DMS53 (cell line): ENCODE measurements around the gene RPS23.
A peak's percentile ranks its signal among the peaks of the same experiment; 100 is the strongest.
"Not testable (repeated sequence)": the region's sequence is repeated elsewhere in the genome, so short reads cannot be mapped to it uniquely, and the experiment has no call there.

Source experiments
- DNase-seq: peaks from one replicate; lab custom pipeline; 2025; lab: John Stamatoyannopoulos, UW

RPS23 gene

DNA sequence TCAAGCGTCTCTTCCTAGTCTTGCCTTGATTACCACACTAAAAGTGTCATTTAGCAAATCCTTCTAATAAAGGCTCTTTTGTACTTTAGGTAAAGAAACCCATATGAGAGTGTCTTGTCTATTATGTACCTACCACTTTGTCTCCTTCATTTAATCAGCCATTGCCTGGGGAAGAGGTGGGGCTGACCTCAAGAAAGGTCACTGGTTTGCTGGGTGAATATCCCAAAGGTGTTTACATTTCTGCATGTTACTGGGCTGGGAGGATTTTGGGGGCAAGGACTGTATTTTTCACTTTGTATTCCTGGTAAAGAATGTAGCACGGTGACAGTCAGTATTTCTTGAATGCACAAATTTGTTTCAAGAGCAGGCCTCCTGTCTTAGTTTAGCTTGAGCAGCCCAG, 11.9 kb upstream of the RPS23 start:
- no peak for DNase-seq

DNA sequence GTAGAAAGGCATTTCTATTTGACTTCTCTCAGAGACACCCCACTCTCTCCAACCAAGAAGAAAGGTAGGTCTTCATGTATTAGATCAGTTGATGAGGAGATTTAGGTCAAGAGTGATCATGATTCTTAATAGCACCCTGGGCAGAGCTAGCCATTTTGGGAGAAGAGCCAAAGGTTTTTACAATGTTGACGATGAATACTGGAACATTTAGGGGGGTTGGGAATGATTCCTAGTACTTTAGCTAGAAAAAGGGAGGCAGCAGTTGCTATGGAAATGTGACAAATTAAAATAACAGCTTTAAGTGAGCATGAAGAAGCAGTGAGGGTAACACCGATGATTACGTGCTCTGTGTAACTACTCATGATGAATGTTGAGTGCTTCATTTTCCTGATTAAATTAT, 9.5 kb upstream of the RPS23 start:
- no peak for DNase-seq

DNA sequence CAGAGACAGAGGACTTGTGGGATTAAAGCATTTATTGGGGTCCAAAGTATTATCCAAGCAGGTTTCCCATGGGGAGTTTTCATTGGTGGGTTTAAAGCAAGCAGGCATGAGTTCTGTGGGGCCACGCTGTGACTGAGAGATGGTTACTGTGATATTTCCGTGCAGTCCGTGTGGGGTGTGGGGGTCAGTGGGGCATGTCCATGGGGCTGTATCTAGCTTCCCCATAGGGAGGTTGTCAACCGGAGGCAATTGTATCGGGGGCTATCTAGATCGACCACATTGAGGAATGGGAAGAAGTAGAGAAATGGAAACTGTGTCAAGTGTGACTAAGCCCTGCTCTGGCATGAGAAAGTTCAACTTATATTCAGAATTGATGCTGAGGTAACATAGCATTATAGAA, 7.1 kb upstream of the RPS23 start:
- no peak for DNase-seq

DNA sequence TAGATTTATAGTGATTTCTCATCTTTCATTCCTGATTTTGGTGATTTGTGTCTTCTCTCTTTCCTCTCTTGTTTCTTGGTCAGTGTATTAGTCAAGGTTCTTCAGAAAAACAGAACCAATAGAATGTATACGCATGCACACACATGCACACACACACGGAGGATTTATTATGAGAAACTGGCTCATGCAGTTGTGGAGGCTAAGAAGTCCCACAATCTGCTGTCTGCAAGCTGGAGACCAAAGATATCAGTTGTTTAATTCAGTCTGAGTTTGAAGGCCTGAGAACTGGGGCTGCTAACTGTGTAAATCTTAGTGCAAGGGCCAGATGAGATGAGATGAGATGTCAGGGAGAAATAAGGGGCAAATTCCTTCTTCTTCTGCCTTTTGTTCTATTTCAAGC, 5.7 kb upstream of the RPS23 start:
- no peak for DNase-seq

DNA sequence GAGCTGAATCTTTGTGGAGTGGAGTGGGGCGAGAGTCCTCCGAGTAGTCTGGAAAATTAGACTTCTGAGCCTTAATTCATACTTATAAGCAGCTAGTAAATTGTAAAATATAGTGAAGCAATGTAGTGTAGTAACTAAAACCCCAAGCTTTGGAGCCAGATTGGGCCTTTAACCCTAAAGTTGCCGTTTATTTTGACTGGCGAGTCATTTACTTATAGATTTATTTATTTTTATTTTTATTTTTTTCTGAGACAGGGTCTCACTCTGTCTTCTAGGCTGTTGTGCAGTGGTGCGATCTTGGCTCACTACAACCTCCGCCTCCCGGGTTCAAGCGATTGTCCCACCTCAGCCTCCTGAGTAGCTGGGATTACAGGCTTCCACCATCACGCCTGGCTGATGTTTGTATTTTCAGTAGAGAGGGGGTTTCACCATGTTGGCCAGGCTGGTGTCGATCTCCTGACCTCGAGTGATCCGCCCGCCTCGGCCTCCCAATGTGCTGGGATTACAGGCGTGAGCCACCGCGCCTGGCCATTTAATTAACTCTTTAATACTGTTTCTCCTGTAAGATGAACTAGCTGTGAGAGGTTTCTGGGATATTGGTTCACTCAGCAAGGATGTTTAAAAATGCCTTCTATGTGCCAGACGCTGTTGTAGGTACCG, 687 bp upstream of the RPS23 start:
- DNase-seq, result peak; percentile 32

DNA sequence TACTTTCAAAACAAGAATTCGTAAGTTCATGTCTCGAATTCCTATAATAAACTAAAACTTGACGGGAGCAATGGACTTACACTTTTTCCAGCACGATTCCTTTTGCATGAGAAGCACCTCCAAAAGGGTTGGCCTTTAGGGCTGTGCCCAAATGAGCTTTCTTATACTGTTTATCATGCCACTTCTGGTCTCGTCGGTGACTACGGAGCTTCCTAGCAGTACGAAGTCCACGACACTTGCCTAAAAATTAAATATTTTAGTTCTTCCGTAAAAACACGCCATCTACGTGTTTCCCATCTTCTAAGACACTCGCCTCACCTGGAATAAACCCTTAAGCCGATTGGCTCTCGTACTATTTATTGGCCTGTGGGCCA, 554 bp downstream of the RPS23 start:
- DNase-seq, result peak; percentile 57

DNA sequence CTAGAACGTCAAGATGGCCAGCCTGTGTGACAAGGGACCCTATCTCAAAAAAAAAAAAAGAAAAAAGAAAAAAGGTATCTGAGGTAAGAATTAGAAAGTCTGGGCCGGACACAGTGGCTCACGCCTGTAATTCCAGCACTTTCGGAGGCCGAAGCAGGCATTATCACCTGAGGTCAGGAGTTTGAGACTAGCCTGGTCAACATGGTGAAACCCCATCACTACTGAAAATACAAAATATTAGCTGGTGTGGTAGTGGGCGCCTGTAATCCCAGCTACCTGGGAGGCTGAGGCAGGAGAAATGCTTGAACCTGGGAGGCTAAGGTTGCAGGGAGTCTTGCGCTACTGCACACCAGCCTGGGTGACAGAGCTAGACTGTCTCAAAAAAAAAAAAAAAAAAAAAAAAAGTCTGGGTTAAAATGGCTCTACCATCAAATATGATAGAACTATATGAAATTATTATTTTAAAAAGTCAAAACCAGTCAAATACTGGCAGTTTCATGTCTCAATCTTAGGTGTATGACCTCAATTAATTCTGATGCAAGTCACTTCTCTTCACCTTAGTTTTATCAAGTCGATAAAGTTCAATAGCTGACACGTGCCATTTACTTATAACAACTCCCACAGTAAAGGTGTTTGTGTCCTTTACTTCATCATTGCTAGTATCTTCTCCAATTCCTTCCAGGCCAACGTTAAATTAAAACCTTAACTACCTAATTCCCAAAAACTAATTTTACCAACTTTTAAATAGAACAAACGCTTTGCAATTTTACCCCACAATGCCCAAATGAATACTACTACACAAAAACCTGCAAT, 1.1 kb downstream of the RPS23 start:
- DNase-seq, result peak; percentile 23

DNA sequence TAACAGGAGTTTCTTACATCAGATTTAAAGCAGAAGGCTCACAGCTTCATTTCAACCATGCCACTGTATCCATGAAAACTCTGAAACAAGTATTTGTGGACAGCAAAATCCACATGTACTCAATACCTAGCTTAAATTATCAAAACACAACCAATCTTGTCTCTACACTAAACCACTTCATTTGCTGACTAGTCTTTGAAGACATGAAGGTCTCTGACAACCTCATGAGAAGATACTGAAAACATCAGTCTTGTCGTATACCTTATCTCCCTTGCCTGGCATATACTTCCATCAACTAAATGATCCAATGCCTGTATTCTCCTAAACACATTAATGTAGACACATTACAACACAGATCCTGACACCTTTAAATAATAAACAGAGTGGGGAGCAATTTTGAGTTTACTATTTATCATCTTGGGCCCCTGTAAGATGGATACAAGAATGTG, 2.9 kb downstream of the RPS23 start:
- DNase-seq, result peak; percentile 34

DNA sequence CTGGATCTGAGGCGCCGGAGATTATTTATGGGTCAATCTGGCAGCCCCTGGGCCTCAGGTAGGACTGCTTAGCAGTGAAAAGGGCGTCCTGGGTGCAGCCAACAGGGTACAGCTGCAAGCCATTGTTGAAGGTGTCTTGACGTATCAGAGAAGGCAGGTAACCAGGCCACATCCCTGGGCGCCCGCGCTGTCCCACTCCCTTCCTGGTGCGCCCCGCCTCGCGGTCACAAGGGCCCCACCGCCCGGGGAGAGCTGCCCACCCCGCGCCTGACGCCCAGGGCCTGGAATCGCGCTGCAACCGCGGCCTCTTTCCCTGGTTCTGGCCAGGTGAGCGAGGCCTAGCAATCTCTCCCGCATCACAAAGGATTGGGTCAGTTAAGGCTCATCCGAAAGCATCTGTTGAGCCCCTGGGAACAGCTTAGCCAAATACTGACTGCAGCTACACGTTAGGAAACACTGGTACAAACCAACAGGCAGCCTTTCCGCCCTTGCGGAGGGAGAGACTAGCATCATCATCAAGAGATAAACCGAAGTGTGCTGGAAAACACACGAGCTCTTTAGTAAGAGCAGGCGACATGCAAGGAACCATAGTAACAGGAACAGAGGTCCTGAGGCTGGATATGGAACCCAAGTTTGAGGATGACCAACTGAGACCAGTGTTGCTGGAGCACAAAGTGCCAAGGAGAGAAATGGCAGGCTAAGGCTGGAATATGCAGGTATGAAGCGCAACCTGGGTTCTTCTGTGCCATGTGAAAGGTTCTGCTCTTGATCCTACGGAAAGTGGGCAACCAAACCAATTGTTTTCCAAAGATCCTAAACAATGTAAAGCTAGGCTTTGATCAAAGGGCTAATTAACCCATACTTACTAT, 3.6 kb downstream of the RPS23 start:
- DNase-seq, result peak; percentile 45

DNA sequence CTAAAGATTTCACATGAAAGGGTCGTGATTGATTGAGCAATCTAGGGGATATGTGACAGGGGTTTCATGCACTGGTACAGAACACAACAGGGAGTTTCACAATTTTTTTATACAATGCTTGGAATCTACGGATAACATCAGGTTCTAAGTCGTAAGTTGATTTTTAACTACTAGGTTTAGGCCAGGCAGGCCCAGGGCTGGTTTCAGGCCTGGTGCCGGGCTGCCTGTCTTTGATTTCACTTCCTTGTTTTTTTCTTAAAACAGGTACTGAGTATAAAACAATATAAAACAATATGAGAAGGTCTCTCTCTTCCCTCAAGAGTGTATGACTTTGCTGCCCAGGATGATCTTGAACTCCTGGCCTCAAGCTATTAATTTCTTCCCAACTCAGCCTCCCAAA, 4.7 kb downstream of the RPS23 start:
- DNase-seq, result peak; percentile 14

DNA sequence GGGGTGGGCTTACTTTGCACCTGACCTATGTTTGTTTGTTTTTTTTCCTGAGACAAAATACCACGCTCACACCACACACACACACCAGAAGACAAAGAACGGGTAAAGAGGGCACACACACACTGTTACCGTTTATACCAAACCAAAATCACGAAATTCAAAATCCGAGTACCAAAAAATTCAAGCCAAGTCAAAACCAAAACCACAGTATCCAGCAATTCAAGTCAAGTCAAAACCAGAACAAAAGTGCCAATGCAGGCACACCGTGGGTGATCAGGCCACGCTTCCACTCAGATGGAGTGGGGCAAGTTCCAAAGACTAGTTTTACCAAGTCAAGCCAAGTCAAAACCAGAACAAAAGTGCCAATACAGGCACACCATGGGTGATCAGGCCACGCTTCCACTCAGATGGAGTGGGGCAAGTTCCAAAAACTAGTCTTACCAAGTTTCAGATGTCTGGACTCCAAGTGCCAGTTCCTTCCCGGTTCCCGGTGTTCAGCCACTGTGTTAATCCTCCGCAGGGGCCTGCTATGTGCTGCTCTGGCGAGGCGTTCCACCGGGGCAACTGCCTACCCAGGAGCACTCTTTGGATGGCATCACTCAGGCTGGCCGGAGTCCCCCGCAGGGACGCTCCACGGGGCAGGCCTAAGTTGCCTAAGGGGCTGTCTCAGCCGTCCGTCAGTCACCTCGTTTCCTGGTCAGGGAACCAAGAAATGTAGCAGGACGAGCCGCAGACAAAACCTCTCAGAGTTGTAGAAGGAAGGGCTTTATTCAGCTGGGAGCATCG, 5.4 kb downstream of the RPS23 start:
- DNase-seq, result not testable (repeated sequence)

DNA sequence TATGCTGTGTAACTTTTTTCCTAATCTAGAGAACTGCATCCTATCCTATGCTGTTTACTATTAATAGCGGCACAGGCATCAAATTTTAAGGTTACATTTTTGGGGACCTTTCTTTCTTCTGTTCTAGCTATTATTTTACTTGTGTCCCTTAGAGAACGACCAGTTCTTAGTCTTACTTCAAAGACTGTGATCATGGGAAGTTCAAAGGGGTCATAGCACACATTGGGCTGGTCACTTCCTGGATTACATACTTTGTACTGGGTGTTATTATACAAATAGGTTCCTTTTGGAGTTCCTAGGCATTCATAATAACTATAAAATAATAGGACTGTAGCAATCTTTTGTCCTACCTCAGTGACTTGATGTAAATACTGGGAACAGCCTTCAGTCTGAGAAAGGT, 8.8 kb downstream of the RPS23 start:
- not testable (repeated sequence) for DNase-seq

DNA sequence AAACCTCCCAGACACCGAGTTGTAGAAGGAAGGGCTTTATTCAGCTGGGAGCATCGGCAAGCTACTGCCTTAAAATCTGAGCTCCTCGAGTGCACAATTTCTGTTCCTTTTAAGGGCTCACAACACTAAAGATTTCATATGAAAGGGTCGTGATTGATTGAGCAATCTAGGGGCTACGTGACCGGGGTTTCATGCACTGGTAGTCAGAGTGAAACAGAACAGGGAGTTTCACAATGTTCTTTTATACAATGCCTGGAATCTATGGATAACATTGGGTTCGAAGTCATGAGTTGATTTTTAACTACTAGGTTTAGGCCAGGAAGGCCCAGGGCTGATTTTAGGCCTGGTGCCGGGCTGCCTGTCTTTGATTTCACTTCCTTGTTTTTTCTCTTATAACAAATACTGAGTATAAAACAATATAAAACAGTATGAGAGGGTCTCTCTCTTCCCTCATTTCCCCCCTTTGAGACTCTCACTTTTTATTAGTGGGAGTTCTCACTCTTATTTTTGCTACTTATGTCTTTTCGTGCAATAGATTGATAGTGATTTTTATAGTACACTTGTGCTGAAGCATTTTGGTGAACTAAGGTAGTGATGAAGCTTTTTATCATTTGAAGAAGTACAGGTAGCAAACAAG, 10.7 kb downstream of the RPS23 start:
- not testable (repeated sequence) for DNase-seq

DNA sequence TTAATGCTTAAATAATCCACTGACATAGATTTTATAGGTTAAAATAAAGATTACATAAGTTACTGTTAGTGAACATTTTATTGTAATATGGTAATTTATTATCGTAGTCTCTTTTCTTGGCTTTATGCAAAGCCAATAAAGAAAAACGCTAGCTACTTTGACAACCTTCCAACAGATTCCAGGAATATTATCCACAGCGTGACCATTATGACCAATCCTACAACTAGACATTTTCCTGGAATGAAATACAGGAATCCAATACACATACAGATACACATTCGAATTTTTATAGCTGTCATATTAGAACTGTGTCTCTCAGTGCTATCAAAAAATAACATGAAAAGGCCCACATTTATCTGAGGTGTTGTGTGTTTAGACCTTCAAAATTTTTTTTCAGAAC, 13.1 kb downstream of the RPS23 start:
- no peak for DNase-seq

DNA sequence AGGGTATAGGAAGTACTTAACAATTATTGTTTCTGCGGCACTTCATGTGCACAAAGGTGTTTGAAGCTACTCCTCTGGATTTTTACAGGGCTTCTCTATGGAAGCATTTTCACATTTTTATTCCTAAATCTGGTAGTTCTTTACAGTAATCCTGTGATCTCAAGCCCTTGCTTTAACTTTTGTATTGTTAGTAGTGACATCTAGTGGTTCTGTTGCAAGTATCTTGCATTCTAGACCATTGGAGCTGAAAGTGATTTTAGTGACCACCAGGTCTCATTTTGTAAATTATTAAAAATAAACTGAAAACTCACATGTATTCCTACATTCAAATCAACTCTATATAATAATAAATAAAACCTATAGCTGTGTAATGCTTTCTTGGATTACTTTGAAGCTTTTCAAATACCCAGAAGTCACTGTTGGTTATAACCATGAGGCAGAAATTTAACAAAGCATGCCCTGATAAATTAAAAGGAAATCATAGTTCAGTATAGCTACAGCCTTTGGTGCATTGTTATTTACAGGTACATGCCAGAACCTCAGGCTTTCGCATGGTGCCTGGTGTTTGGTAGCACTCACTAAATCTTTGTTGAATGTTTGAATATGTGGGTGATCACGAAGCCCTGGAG, 18.9 kb downstream of the RPS23 start:
- peak; percentile 48 for DNase-seq

DNA sequence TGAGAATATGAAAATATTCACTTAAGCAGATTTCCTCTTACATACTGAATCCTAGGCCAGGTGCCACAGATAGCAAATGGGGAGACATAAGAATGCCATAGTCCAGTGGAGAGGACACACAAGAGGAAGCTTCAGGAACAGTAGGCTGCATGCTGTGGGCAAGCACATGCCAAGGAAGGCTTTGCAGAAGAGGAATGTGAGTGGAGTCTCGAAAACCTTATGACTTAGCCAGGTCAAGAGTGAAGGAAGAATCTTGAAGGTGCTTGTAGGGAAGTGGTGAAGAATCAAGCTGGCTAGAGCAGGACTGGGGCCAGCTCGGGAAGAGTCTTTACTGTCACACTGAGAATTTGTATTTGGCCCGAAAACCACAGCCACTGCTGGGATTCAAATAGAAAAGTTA, 20.4 kb downstream of the RPS23 start:
- no peak for DNase-seq

DNA sequence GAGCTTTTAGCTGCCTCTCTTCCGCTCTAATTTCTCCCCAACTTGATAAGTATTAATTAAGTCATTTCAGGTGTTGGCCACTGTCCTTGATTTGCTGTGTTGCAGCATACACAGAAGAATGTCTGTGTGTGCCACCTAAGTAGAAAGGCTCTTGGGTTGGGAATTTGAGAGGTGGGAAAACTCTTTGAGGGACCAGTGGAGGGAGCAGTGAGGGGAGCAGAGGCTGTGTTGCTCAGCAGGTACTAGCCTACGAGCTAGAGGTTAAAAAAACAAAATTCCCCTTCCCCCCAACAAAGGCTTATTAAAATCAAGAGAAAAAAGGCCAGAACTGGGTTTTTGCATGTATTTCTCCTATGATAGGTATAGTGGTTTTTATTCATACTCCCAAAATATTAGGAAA, 20.9 kb downstream of the RPS23 start:
- no peak for DNase-seq

DNA sequence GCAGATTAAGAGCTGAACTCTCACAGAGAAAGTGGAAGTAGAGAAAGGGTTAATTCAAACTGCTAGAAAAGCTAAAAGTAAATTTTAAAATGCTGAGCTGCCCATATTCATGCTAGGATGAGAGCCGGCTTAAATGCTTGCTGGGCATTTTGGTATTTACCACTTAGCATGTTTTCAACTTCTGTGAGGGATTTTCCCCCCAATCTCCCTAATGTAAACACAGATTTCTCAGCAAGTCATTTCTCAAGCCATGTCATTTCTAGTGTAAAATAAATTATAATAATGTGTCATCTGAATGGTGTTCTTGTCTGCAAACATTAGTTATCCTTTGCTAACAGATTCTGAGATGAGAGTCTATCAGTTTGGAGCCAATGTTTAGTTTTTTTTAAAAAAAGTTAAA, 22.3 kb downstream of the RPS23 start:
- DNase-seq, result no peak

DNA sequence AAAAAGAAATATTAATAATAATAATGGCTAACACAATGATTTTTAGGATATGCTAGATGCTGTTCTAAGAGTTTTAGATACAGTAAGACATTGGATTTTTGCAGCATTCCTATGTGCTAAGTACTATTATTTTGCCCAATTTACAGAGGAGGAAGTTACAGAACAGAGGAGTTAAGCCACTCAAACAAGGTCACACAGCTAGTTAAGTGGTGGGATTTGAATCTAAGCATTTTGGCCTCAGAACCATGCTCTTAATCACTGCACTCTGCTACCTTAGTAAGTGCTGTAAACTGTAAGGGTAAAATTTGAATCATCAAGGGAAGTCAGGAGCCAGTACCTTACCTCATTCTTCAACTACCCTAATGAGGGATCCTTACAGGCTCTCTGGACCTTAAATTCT, 25.4 kb downstream of the RPS23 start:
- no peak for DNase-seq

DNA sequence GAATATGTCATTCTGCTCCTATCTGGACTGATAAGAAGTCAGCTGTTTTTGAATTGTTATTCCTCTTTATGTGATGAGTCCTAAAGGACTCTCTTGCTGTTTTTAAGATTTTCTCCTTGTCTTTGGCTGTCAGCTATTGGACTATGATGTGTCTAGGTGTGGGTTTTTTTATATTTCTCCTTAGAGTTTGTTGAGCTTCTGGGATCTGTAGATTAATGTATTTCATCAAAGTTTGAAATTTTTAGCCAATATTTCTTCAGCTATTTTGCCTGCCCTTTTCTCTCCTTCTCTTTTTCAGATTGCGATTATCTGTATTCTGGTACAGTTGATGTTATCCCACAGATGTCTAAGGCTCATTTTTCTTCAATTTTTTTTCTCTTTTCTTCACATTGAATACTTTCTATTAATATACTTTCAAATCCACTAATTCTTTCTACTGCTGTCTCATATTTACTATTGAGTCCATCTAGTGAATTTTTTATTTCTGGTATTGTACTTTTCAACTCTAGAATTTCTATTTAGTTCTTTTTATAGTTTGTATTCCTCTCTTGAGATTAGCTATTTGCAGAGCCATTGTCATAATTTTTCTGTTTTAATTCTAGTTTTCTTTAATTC, 31.1 kb downstream of the RPS23 start:
- DNase-seq, result no peak
